ENCODE results near the gene AWAT2. TPM values are rescaled to one million over a fixed set of nuclear protein-coding genes. Genes with fewer than 3 reads are reported as not detected.

Gene AWAT2
- polyA plus RNA-seq, 3 donors = not detected

- no peak for DNase-seq (ENCODE audit: low read depth in 3 of 3, low spot score in 2 of 3)
Observed at GRCh38 chrX:70042399-70043371, 7.1 kb downstream of the AWAT2 start.

DNA sequence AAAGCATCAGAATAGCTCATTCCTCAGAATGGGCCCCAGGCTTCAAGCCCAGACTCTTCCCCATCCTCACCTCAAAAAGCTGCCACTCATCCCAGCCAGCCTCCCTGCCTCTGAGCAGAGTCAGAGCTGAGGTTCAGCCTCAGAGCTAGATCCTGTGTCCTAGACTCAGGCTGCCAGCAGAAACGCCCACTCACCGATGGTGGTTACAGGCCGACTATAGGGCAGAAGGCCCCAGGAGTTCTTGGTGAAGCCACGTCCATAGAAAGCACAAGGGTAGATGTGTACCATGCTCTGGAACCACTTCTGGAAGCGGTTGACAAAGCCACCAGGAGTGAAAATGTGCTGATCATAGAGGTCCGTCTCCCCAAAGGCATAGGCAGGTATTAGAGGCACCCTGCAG lies 7.7 kb downstream of the AWAT2 start:
- DNase-seq (ENCODE audit: low read depth in 3 of 3, low spot score in 2 of 3) = no peak

DNA sequence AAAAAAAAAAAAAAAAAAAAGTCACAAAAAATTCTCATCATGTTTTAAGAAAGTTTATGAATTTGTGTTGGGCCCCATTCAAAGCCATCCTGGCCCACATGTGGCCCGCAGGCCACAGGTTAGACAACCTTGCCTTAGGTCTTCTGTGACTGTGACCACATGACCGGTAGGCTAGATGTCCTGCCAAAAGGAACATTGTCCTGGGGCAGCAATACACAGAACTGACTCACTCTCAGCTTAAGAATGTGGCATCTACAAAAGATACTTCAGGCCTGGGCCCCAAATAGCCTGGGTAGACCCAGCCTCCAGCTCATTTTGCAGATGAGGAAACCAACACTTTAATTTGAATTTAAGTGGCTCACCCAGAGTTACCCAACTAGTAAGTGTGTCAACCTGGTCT lies 10.0 kb downstream of the AWAT2 start:
- no peak for DNase-seq (ENCODE audit: low read depth in 3 of 3, low spot score in 2 of 3)

DNA sequence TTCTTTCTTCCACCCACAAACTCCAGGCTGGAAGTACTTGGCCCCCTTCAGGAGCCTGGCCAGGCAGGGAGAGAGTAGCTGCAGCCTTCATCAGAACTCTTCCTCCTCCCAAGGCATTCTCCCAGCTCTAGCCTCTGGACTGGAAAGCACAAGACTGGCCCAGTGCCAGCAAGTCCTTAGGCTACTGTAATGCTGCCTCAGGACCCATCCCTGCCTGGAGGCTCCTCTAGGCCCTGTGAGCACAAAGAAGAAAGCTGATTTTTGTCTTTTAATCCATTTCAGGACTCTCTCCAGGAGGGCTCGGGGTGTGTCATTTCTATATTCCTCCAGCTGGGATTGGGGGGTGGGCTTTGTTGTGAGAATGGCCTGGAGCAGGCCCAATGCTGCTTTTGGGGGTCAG lies 10.8 kb downstream of the AWAT2 start:
- DNase-seq (ENCODE audit: low read depth in 3 of 3, low spot score in 2 of 3) = no peak

GRCh38 chrX:70038515-70038914 lies 11.2 kb downstream of the AWAT2 start:
- DNase-seq (ENCODE audit: low read depth in 3 of 3, low spot score in 2 of 3) = no peak

- no peak for DNase-seq (ENCODE audit: low read depth in 3 of 3, low spot score in 2 of 3)
Observed at GRCh38 chrX:70034646-70035045, 15.1 kb downstream of the AWAT2 start.

DNA sequence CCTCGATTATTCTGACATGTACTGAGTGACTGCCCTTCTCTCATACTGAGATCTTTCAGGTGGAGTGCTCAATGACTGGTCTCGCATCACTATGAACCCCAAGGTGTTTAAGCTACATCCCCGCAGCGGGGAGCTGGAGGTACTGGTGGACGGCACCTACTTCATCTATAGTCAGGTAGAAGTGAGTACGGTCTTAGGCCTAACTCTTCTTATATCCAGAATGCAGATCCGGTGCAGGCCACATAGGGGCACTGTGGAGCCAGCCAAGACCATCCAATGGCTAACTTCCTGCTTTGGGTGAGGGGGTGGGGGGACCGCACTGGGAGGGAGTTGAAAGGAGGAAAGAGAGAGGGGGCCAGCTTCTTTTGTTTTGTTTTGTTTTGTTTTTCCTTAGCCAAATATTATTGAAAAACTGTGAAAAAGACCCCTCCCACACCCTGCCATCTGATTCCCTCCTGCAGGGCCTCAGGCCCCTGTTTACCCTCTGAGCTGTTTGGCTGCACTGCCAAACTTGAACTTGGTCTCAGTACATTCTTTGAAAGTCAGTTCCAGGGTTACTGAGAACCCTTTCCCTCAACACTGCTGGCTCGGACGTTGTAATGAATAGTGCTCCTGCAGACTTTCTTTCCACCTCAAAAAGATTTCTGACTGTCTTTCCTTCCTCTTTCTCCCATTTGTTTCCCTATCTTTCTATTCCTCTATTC lies 16.2 kb downstream of the AWAT2 start:
- peak in 1 of 3 donors; percentile 1 for DNase-seq (ENCODE audit: low read depth in 3 of 3, low spot score in 2 of 3)

GRCh38 chrX:70032792-70033191 lies 16.9 kb downstream of the AWAT2 start:
- no peak for DNase-seq (ENCODE audit: low read depth in 3 of 3, low spot score in 2 of 3)

GRCh38 chrX:70030301-70030767 lies 19.4 kb downstream of the AWAT2 start:
- peak; percentile 3 to 12 (median 5) for DNase-seq (ENCODE audit: low read depth in 3 of 3, low spot score in 2 of 3)

GRCh38 chrX:70029863-70030262 lies 19.9 kb downstream of the AWAT2 start:
- no peak for DNase-seq (ENCODE audit: low read depth in 3 of 3, low spot score in 2 of 3)

DNA sequence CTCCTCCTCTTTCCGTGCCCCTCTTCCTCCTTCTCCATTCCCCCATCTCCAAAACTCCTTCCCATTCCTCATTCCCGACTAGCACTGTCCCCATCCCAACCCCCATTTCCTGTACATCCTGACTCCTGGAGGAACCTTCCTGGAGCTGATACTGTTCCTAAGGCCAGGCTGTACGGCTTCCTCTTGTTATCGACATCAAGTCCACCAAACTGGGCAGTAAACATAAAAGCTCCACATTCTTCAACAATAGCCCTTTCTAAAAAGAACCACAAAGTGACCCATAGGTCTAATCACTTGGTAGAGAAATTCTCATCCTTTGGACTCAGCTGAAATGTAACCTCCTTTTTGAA lies 22.9 kb downstream of the AWAT2 start:
- DNase-seq (ENCODE audit: low read depth in 3 of 3, low spot score in 2 of 3) = no peak

DNA sequence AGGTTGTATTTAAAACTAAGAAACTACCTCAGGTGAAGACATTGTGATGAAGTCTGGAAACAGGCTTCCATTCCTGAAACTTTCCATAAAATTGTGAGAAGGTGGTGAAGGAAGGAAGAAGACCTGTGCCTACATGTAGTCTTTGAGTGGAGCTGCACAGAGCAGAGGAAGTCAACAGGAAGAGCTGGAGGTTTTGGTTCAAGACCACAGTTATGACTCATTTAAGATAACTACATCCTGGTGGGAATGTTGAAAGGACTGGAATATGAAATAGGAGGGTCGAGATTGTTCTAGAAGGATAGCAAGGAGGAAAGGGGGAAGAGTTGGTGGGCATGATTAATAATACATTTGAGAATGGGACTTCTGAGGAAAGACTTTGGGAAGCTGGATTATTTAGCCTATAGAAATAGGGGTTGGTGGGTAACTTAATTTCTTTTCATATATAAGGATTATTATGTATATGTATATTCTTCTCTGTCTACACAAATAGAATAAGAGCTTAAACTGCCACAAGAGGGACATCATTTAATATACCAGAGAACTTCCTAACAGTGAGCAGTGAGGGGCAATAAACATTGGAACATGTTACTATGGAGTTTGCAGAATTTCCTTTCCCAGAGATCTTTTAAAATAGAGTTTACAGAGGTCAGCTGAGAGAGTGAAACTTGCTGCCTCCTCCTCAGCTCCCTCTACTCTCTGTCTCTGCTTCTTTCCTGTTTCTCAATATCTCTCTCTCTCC lies 23.5 kb downstream of the AWAT2 start:
- no peak for DNase-seq (ENCODE audit: low read depth in 3 of 3, low spot score in 2 of 3)

DNA sequence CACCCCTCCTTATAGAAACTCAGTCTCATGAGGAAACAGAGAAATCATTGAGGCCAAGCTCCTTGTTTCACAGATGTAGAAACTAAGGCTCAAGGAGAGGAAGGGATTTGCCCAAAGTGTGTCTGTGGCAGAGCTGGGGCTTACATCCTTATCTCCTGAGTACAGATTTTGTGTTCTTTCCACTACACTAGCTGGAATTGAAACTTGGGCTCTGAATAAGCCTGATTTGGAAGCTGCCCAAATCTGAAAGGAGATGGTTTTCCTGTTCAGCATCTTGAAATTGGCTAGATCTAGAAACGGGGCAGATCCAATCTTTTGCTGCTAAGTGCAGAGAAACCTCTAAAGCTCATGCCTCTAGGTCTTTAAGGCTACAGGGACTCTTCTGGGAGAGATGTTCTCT lies 24.3 kb downstream of the AWAT2 start:
- no peak for DNase-seq (ENCODE audit: low read depth in 3 of 3, low spot score in 2 of 3)

- no peak for DNase-seq (ENCODE audit: low read depth in 3 of 3, low spot score in 2 of 3)
Observed at GRCh38 chrX:70022616-70023015, 27.1 kb downstream of the AWAT2 start.

GRCh38 chrX:70016513-70016912 lies 33.2 kb downstream of the AWAT2 start:
- DNase-seq (ENCODE audit: low read depth in 3 of 3, low spot score in 2 of 3) = no peak

DNA sequence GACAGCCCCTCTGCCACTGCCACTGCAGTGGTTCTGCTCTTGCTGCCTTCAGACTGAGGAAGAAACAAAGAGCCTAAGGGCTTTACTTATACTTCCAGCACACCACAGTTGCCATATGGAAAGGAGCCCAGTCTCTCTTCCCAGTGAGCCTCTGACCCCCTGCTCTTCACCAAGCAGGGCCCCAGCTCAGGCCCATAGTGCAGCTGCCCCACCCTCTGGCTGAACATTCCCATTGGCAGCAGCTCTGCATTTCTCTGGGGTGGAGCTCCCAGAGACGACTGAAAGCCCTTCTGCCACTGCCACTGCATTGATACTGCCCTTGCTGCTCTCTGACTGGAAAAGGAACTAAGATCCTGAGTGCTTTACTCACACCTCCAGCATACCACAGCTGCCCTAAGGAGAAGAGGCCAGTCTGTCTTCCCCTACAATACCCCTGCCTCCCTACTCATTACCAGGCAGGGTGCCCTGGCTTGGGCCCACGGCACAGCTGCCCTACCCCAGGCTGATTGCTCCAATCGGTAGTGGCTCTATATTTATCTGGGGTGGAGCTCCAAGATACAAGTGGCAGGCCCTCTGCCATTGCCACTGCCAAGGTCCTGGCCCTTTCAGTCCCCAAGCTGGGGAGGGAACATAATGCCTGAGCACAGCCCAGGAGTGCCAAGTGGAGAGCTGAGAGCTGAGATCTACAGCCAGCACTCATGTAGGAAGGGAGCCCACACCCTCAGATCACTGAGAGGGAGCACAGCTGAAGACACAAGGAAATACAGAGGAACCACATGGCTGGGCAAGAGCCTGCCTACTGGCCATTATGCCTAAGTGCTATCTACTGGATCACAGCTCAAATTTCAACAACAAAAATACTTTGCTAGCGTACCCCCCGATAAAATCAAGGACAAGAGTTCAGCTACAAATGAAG lies 36.0 kb downstream of the AWAT2 start:
- no peak for DNase-seq (ENCODE audit: low read depth in 3 of 3, low spot score in 2 of 3)

DNA sequence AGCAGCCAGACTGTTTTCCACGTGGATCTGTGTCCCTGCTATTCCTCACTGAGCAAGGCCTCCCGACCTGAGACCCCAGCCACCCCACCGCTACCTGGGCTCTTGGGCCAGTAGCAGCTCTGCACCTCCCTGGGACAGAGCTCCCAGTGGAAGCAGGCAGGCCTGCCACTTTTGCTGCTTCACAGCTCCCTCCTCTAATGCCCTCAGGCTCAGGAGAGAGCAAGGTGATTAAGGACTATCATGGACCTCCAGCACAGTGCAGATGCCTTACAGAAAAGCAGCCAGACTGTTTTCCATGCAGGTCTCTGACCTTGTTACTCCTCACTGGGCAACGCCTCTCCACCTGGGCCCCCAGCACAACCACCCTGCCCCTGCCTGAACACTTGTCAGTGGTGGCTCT lies 37.0 kb downstream of the AWAT2 start:
- no peak for DNase-seq (ENCODE audit: low read depth in 3 of 3, low spot score in 2 of 3)

GRCh38 chrX:70009970-70010369 lies 39.8 kb downstream of the AWAT2 start:
- DNase-seq (ENCODE audit: low read depth in 3 of 3, low spot score in 2 of 3) = no peak

DNA sequence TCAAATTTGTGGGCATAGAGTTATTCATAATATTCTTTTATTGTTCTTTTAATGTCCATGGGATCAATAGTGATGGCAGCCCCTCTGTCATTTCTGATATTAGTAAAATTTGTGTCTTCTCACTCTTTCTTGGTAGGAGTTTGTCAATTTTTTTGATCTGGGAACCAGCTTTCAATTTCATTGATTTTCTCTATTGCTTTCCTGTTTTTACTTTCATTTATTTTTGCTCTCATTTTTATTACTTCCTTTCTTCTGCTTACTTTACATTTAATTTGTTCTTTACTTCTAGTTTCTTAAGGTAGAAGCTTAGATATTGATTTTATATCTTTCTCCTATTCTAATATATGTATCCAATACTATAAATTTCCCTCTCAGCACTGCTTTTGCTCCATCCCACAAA lies 40.7 kb downstream of the AWAT2 start:
- DNase-seq (ENCODE audit: low read depth in 3 of 3, low spot score in 2 of 3) = no peak

DNA sequence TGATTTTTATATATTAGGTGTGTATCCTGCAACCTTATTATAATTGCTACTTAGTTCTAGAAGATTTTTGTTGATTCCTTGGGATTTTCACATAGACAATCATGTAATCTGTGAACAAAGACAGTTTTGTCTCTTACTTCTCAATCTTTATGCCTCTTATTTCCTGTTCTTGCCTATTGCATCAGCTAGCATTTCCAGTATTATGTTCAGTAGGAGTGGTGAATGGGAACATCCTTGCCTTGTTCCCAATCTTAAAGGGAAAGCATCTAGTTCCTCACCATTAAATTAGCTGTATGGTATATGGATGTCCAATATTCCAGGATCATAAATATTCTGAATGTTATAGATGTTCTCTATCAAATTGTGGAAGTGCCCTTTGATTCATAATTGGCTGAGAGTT lies 41.8 kb downstream of the AWAT2 start:
- no peak for DNase-seq (ENCODE audit: low read depth in 3 of 3, low spot score in 2 of 3)

Measured in right renal cortex interstitium (tissue), 3 donors.